Trophoblast cell (in vitro differentiated cells and primary cell): ENCODE data around the gene TRIM14.

Experiments used
- DNase-seq, 2 donors: peaks; one replicate each; pipeline ENCODE4 v3.0.0-alpha.2; 2016
- H2AFZ ChIP-seq: 2 replicates; pipeline ENCODE4 v1.6.1; 2013; ENCODE audit warnings: low read length, moderate library complexity, mild to moderate bottlenecking; ENCODE audit not compliant: insufficient read depth, poor library complexity
- H2AK5ac ChIP-seq: 2 replicates; pipeline ENCODE4 v1.6.1; 2013; ENCODE audit warnings: mild to moderate bottlenecking, low read length
- H2BK120ac ChIP-seq: 2 replicates; pipeline ENCODE4 v1.6.1; 2013; ENCODE audit warnings: low read length, mild to moderate bottlenecking, moderate library complexity; ENCODE audit not compliant: insufficient read depth, poor library complexity
- H2BK12ac ChIP-seq: 2 replicates; pipeline ENCODE4 v1.6.1; 2013; ENCODE audit warnings: mild to moderate bottlenecking, low read length, moderate library complexity
- H2BK5ac ChIP-seq: 2 replicates; pipeline ENCODE4 v1.6.1; 2013; ENCODE audit warnings: low read length, low read depth, moderate library complexity, mild to moderate bottlenecking; ENCODE audit not compliant: poor library complexity
- H3K14ac ChIP-seq: 2 replicates; pipeline ENCODE4 v1.6.1; 2013; ENCODE audit warnings: mild to moderate bottlenecking, low read length
- H3K18ac ChIP-seq: 2 replicates; pipeline ENCODE4 v1.6.1; 2013; ENCODE audit warnings: mild to moderate bottlenecking, low read length
- H3K23ac ChIP-seq: 2 replicates; pipeline ENCODE4 v1.6.1; 2013; ENCODE audit warnings: low read length
- H3K27ac ChIP-seq: 2 replicates; pipeline ENCODE4 v1.5.1; 2013; ENCODE audit warnings: low read depth, mild to moderate bottlenecking, inconsistent platforms, low read length, moderate library complexity
- H3K27me3 ChIP-seq: 2 replicates; pipeline ENCODE4 v1.6.1; 2013; ENCODE audit warnings: inconsistent platforms, mild to moderate bottlenecking, low read length, moderate library complexity; ENCODE audit not compliant: insufficient read depth
- H3K36me3 ChIP-seq, 2 experiments: 1 replicate in 1 of 2; 2 replicates in 1 of 2; pipeline ENCODE4 v1.6.1; 2013; ENCODE audit warnings: low read length in 2 of 2, mild to moderate bottlenecking in 2 of 2, moderate library complexity in 1 of 2; ENCODE audit not compliant: insufficient read depth in 2 of 2, control insufficient read depth in 1 of 2
- H3K4ac ChIP-seq: 2 replicates; pipeline ENCODE4 v1.6.1; 2013; ENCODE audit warnings: low read depth, mild to moderate bottlenecking, low read length, moderate library complexity
- H3K4me1 ChIP-seq, 2 experiments: 1 replicate in 1 of 2; 2 replicates in 1 of 2; pipeline ENCODE4 v1.6.1; 2013; ENCODE audit warnings: low read length in 2 of 2, mild to moderate bottlenecking in 2 of 2, moderate library complexity in 1 of 2; ENCODE audit not compliant: insufficient read depth in 2 of 2, control insufficient read depth in 1 of 2
- H3K4me2 ChIP-seq: 2 replicates; pipeline ENCODE4 v1.6.1; 2013; ENCODE audit warnings: inconsistent platforms, mild to moderate bottlenecking, low read length, moderate library complexity
- H3K4me3 ChIP-seq: 2 replicates; pipeline ENCODE4 v1.5.1; 2013; ENCODE audit warnings: mild to moderate bottlenecking, low read depth, low read length, inconsistent platforms
- H3K79me1 ChIP-seq: one replicate; pipeline ENCODE4 v1.6.1; 2013; ENCODE audit warnings: low read length
- H3K79me2 ChIP-seq: 2 replicates; pipeline ENCODE4 v1.6.1; 2013; ENCODE audit warnings: low read length, mild to moderate bottlenecking; ENCODE audit not compliant: control insufficient read depth, insufficient read depth, poor library complexity
- H3K9ac ChIP-seq: 2 replicates; pipeline ENCODE4 v1.6.1; 2013; ENCODE audit warnings: mild to moderate bottlenecking, low read length
- H3K9me3 ChIP-seq: 2 replicates; pipeline ENCODE4 v1.6.1; 2013; ENCODE audit warnings: low read depth, mild to moderate bottlenecking, control low read depth, inconsistent platforms, low read length; ENCODE audit not compliant: insufficient read depth
- H4K12ac ChIP-seq: 2 replicates; pipeline ENCODE4 v1.6.1; 2013; ENCODE audit warnings: low read depth, mild to moderate bottlenecking, low read length, moderate library complexity
- H4K8ac ChIP-seq: 2 replicates; pipeline ENCODE4 v1.6.1; 2013; ENCODE audit warnings: low read depth, mild to moderate bottlenecking, low read length, moderate library complexity
- H4K91ac ChIP-seq: one replicate; pipeline ENCODE4 v1.6.1; 2013; ENCODE audit warnings: low read depth, mild to moderate bottlenecking, low read length, moderate library complexity
- WGBS: extraction: QIAGEN DNeasy Blood & Tissue Kit; methylation state at CpG from one replicate; pipeline ENCODE4 v1.1.7; 2013; ENCODE audit warnings: missing lambda C conversion rate; ENCODE audit not compliant: insufficient read length, insufficient coverage; ENCODE audit errors: extremely low coverage; 5-methylcytosine and 5-hydroxymethylcytosine counted together

Gene TRIM14

GRCh38 chr9:98150164-98150563 lies 31.1 kb upstream of the TRIM14 start:
- no peak overlapping the region for H3K23ac ChIP-seq
- H2BK5ac ChIP-seq, result no peak overlapping the region
- no peaks in the 10 kb centered on the region for H3K79me2 ChIP-seq
- no peak overlapping the region for H2BK120ac ChIP-seq
- H3K4me1 ChIP-seq, result peaks cover 5 to 17% of the 10 kb centered on the region in 2 experiments
- no peak overlapping the region for H3K14ac ChIP-seq
- no peak overlapping the region for H3K18ac ChIP-seq
- no peak overlapping the region for H3K27ac ChIP-seq
- H3K4me2 ChIP-seq, result no peak overlapping the region
- no peak overlapping the region for H2AK5ac ChIP-seq
- no peaks in the 10 kb centered on the region for H3K27me3 ChIP-seq
- H2BK12ac ChIP-seq, result no peak overlapping the region
- H3K9me3 ChIP-seq, result no peaks in the 10 kb centered on the region
- no peak overlapping the region for H2AFZ ChIP-seq
- H3K4ac ChIP-seq, result no peak overlapping the region
- H3K36me3 ChIP-seq, result peaks cover 5 to 17% of the 10 kb centered on the region in 2 experiments
- H3K9ac ChIP-seq, result no peak overlapping the region
- no CpG with 5 or more reads among the region's 7 CpGs for WGBS
- H4K12ac ChIP-seq, result no peak overlapping the region
- H3K79me1 ChIP-seq, result no peaks in the 10 kb centered on the region
- no peak for DNase-seq
- H4K8ac ChIP-seq, result no peak overlapping the region
- no peak overlapping the region for H4K91ac ChIP-seq
- no peak overlapping the region for H3K4me3 ChIP-seq

GRCh38 chr9:98149422-98149821 lies 30.4 kb upstream of the TRIM14 start:
- Histone ChIP-seq H2BK120ac (no peak overlapping the region), H2BK5ac (no peak overlapping the region), H3K27ac (no peak overlapping the region), H3K14ac (no peak overlapping the region), H2BK12ac (no peak overlapping the region), H4K8ac (no peak overlapping the region), H3K4me1 (peaks cover 5 to 17% of the 10 kb centered on the region in 2 experiments), H3K4me2 (no peak overlapping the region), H3K36me3 (peaks cover 12 to 22% of the 10 kb centered on the region in 2 experiments), H3K4me3 (no peak overlapping the region), H2AK5ac (no peak overlapping the region), H4K12ac (no peak overlapping the region), H2AFZ (no peak overlapping the region), H3K79me1 (no peaks in the 10 kb centered on the region), H3K9me3 (no peaks in the 10 kb centered on the region), H3K4ac (no peak overlapping the region), H3K18ac (no peak overlapping the region), H3K9ac (no peak overlapping the region), H4K91ac (no peak overlapping the region), H3K79me2 (no peaks in the 10 kb centered on the region), H3K23ac (no peak overlapping the region), H3K27me3 (no peaks in the 10 kb centered on the region)
- WGBS, result no CpG with 5 or more reads among the region's 3 CpGs
- DNase-seq, result no peak

- H2BK12ac ChIP-seq, result no peak overlapping the region
- H3K23ac ChIP-seq, result no peak overlapping the region
- no peak overlapping the region for H2BK5ac ChIP-seq
- no peak overlapping the region for H4K8ac ChIP-seq
- no peak overlapping the region for H3K27ac ChIP-seq
- no peaks in the 10 kb centered on the region for H3K79me2 ChIP-seq
- no peak overlapping the region for H3K4ac ChIP-seq
- H3K36me3 ChIP-seq, result peaks cover 12 to 30% of the 10 kb centered on the region in 2 experiments
- H3K79me1 ChIP-seq, result no peaks in the 10 kb centered on the region
- H3K4me3 ChIP-seq, result no peak overlapping the region
- H4K12ac ChIP-seq, result no peak overlapping the region
- H3K27me3 ChIP-seq, result no peaks in the 10 kb centered on the region
- H3K18ac ChIP-seq, result no peak overlapping the region
- WGBS, result no CpG with 5 or more reads among the region's 2 CpGs
- no peak overlapping the region for H2AK5ac ChIP-seq
- peaks cover 5 to 17% of the 10 kb centered on the region in 2 experiments for H3K4me1 ChIP-seq
- H4K91ac ChIP-seq, result no peak overlapping the region
- H2AFZ ChIP-seq, result no peak overlapping the region
- no peak overlapping the region for H3K9ac ChIP-seq
- no peaks in the 10 kb centered on the region for H3K9me3 ChIP-seq
- H2BK120ac ChIP-seq, result no peak overlapping the region
- no peak overlapping the region for H3K14ac ChIP-seq
- peak; percentile 72 to 76 for DNase-seq
- H3K4me2 ChIP-seq, result no peak overlapping the region
These were observed 29.5 kb upstream of the TRIM14 start for GRCh38 chr9:98148486-98148885.

- no peak overlapping the region for H3K4me2 ChIP-seq
- no peak overlapping the region for H2BK12ac ChIP-seq
- no CpG with 5 or more reads among the region's 2 CpGs for WGBS
- H3K9ac ChIP-seq, result no peak overlapping the region
- H3K18ac ChIP-seq, result no peak overlapping the region
- H3K27ac ChIP-seq, result no peak overlapping the region
- no peak overlapping the region for H3K4ac ChIP-seq
- DNase-seq, result no peak
- no peak overlapping the region for H4K8ac ChIP-seq
- no peaks in the 10 kb centered on the region for H3K27me3 ChIP-seq
- H3K23ac ChIP-seq, result no peak overlapping the region
- no peak overlapping the region for H3K14ac ChIP-seq
- no peak overlapping the region for H2BK5ac ChIP-seq
- H4K91ac ChIP-seq, result no peak overlapping the region
- H3K4me1 ChIP-seq, result peaks cover 6 to 17% of the 10 kb centered on the region in 2 experiments
- H2AFZ ChIP-seq, result no peak overlapping the region
- no peaks in the 10 kb centered on the region for H3K9me3 ChIP-seq
- H4K12ac ChIP-seq, result no peak overlapping the region
- no peaks in the 10 kb centered on the region for H3K79me1 ChIP-seq
- H2BK120ac ChIP-seq, result no peak overlapping the region
- H2AK5ac ChIP-seq, result no peak overlapping the region
- no peak overlapping the region for H3K4me3 ChIP-seq
- no peaks in the 10 kb centered on the region for H3K79me2 ChIP-seq
- peaks cover 14 to 32% of the 10 kb centered on the region in 2 experiments for H3K36me3 ChIP-seq
These were observed 28.6 kb upstream of the TRIM14 start for GRCh38 chr9:98147582-98147981.
